H1 (cell line): Measurements from ENCODE around the gene EFEMP2. TPM values are rescaled to one million over a fixed set of nuclear protein-coding genes. Genes with fewer than 3 reads are reported as not detected.

Experiments used
- ATF3 ChIP-seq: IDR thresholded peaks from 2 replicates; pipeline ENCODE4 v1.6.1; 2011; ENCODE audit warnings: low read depth, mild to moderate bottlenecking, low read length; ENCODE audit not compliant: insufficient read depth
- CHD2 ChIP-seq: IDR thresholded peaks from 2 replicates; pipeline ENCODE4 v1.6.1; 2012; ENCODE audit warnings: low read length, improper control_type of control experiment
- CREB1 ChIP-seq: IDR thresholded peaks from 2 replicates; pipeline ENCODE4 v1.6.1; 2012; ENCODE audit warnings: inconsistent platforms
- POLR2AphosphoS5 ChIP-seq: IDR thresholded peaks from 2 replicates; pipeline ENCODE4 v1.6.1; 2011; ENCODE audit warnings: low read depth, low read length
- RAD21 ChIP-seq, 2 experiments: IDR thresholded peaks in 1 of 2; conservative IDR thresholded peaks in 1 of 2; 2 replicates each; pipeline ENCODE4 v1.6.1; 2011; ENCODE audit warnings: low read depth in 2 of 2, low read length in 2 of 2, improper control_type of control experiment in 1 of 2, inconsistent platforms in 1 of 2, mild to moderate bottlenecking in 1 of 2, moderate library complexity in 1 of 2
- RFX5 ChIP-seq: IDR thresholded peaks from 2 replicates; pipeline ENCODE4 v1.6.1; 2011; ENCODE audit warnings: low read depth, low read length, improper control_type of control experiment, borderline replicate concordance
- YY1 ChIP-seq: IDR thresholded peaks from 2 replicates; pipeline ENCODE4 v1.6.1; 2011; ENCODE audit warnings: low read depth, mild to moderate bottlenecking, low read length
- polyA plus RNA-seq, 7 experiments: library from polyadenylated mRNA; depleted of rRNA in 3 of 7; stranded (reverse) in 5 of 7; unstranded in 2 of 7; fragments of >200 nt in 5 of 7; fragments of 200-250 nt in 2 of 7; gene quantifications; 1 replicate in 5 of 7; 2 replicates in 1 of 7; 4 replicates in 1 of 7; pipeline versions ENCODE4 v1.2.1 to v1.2.3, GENCODE V29; 2011 to 2013; ENCODE audit warnings: missing spikeins in 2 of 7, mixed read lengths in 2 of 7
- total RNA-seq: library from RNA; stranded (reverse); fragmentation: NEBNext Ultra II Directional; extraction: Animal tissue kit (Norgen Biotek cat#: 25700); gene quantifications from 2 replicates; pipeline ENCODE4 v1.2.1, GENCODE V29; 2021

The EFEMP2 gene
- total and polyA plus RNA-seq, 2 of the 8 experiments (the other 6 are each of a cell fraction or from before 2014, with no cell fraction given), result 8.8 to 17.2 TPM

GRCh38 chr11:65884716-65885092 lies 12.1 kb upstream of the EFEMP2 start (continued):
- TF ChIP-seq YY1 (peak; percentile 87), ATF3 (peak; percentile 83; the same call in 1 of the 2 replicates), POLR2AphosphoS5 (0 out of 2 replicates have a peak, but pooled peaks have one; percentile 24), RFX5 (no peak), CHD2 (0 out of 2 replicates have a peak, but pooled peaks have one; percentile 26), RAD21 (IDR thresholded peaks at IDR 0.05 in 1 of 2, conservative IDR thresholded peaks at IDR 0.05 in 1 of 2; ENCODE audit: low read depth in 2 of 2, low read length in 2 of 2) (peak; percentile 81 to 91), CREB1 (peak; percentile 69)
- TF ChIP-seq, all 59 proteins: peak for 11
